Measurements from ENCODE around the gene SF3B6.

DNA sequence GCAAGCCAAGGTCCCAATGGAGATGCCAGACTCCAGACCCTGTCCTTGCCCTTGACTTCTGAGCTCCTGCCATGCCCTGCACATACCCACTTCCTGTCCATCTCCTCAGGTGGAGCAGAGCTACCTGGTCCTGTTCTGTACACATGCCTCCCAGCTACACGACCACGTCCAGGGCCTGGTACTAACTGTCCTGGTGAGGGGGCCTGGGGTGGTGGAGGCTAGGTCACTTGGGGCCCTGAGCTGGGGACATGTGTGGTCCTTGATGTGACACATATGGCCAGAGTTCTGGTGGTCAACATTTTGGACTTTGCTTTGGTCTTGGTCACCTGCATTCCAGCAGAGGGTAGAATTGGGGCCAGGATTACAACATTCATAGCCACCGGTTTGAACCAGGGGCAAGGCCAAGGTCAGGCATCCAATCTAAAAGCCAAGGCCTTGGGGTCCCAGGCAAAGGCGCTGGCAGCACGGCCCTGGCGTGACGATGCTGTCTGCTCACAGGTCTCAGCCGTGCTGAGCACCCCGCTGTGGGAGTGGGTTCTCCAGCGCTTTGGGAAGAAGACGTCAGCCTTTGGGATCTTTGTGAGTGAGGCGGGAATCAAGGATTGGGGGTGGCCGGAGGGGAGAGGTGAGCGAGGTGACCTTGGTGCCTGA lies 53.7 kb downstream of the SF3B6 start:
- no peak for TF ChIP-seq EZH2 (IDR thresholded peaks at IDR 0.05; ENCODE audit: low read depth)
- TF ChIP-seq, protein P1, sequence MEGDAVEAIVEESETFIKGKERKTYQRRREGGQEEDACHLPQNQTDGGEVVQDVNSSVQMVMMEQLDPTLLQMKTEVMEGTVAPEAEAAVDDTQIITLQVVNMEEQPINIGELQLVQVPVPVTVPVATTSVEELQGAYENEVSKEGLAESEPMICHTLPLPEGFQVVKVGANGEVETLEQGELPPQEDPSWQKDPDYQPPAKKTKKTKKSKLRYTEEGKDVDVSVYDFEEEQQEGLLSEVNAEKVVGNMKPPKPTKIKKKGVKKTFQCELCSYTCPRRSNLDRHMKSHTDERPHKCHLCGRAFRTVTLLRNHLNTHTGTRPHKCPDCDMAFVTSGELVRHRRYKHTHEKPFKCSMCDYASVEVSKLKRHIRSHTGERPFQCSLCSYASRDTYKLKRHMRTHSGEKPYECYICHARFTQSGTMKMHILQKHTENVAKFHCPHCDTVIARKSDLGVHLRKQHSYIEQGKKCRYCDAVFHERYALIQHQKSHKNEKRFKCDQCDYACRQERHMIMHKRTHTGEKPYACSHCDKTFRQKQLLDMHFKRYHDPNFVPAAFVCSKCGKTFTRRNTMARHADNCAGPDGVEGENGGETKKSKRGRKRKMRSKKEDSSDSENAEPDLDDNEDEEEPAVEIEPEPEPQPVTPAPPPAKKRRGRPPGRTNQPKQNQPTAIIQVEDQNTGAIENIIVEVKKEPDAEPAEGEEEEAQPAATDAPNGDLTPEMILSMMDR (conservative IDR thresholded peaks at IDR 0.05): no peak

All from PC-9 (cell line).